Adipocyte (in vitro differentiated cells): ENCODE results near the gene TEX55.
"Not testable (repeated sequence)": the region's sequence is repeated elsewhere in the genome, so short reads cannot be mapped to it uniquely, and the experiment has no call there.

ENCODE experiments used
- DNase-seq: peaks from one replicate; pipeline ENCODE4 v3.0.0-alpha.2; 2015; ENCODE audit warnings: low read depth
- H3K27me3 ChIP-seq: replicated peaks from 2 replicates; pipeline ENCODE4 v1.7.0; 2013; ENCODE audit warnings: mild to moderate bottlenecking, low read length, moderate library complexity; ENCODE audit not compliant: control insufficient read depth, insufficient read depth
- H3K36me3 ChIP-seq: 2 replicates; pipeline ENCODE4 v1.7.0; 2013; ENCODE audit warnings: low read length, mild to moderate bottlenecking, moderate library complexity; ENCODE audit not compliant: control insufficient read depth, insufficient read depth, severe bottlenecking
- H3K4me1 ChIP-seq: 2 replicates; pipeline ENCODE4 v1.7.0; 2013; ENCODE audit warnings: mild to moderate bottlenecking, low read length, moderate library complexity; ENCODE audit not compliant: control insufficient read depth, insufficient read depth
- H3K4me3 ChIP-seq: 2 replicates; pipeline ENCODE4 v1.7.0; 2013; ENCODE audit warnings: mild to moderate bottlenecking, low read length, moderate library complexity
- H3K9ac ChIP-seq: 2 replicates; pipeline ENCODE4 v1.7.0; 2013; ENCODE audit warnings: mild to moderate bottlenecking, low read length, moderate library complexity
- H3K9me3 ChIP-seq: 2 replicates; pipeline ENCODE4 v1.7.0; 2013; ENCODE audit warnings: mild to moderate bottlenecking, low read length, moderate library complexity; ENCODE audit not compliant: control insufficient read depth

The TEX55 gene

GRCh38 chr3:119132291-119132690, 13.7 kb upstream of the TEX55 start:
- DNase-seq, H3K4me1 ChIP-seq, H3K4me3 ChIP-seq, H3K27me3 ChIP-seq, H3K9ac ChIP-seq, H3K9me3 ChIP-seq, H3K36me3 ChIP-seq: not testable (repeated sequence)

DNA sequence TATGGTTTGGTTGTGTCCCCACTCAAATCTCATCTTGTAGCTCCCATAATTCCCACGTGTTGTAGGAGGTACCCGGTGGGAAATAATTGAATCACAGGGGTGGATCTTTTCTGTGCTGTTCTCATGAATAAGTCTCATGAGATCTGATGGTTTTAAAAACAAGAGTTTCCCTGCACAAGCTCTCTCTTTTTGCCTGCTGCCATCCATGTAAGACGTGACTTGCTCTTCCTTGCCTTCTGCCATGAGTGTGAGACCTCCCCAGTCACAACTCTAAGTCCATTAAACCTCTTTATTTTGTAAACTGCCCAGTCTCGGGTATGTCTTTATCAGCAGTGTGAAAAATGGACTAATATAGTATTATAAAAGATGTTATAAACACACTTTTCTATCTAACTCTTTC, 6.6 kb upstream of the TEX55 start:
- not testable (repeated sequence) for H3K27me3 ChIP-seq, H3K9ac ChIP-seq, H3K36me3 ChIP-seq, DNase-seq, H3K4me3 ChIP-seq, H3K4me1 ChIP-seq, H3K9me3 ChIP-seq

DNA sequence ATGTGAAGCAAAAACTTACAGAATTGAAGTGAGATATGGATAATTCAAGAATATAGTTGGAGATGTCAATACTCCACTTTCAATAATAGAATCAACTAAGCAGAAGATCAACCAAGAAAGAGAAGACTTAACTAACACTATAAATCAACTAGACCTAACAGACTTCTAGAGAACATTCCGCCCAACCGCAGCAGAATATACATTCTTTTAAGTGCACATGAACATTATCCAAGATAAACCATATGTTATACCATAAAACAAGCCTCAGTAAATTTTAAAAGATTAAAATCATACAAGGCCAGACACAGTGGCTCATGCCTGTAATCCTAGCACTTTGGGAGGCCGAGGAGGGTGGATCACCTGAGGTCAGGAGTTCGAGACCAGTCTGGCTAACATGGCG, 5.5 kb upstream of the TEX55 start:
- no peaks in the 10 kb centered on the region for H3K9me3 ChIP-seq
- DNase-seq, result no peak
- no peaks in the 10 kb centered on the region for H3K4me1 ChIP-seq
- no peak overlapping the region for H3K4me3 ChIP-seq
- no peaks in the 10 kb centered on the region for H3K27me3 ChIP-seq
- H3K36me3 ChIP-seq, result no peaks in the 10 kb centered on the region
- H3K9ac ChIP-seq, result no peak overlapping the region

DNA sequence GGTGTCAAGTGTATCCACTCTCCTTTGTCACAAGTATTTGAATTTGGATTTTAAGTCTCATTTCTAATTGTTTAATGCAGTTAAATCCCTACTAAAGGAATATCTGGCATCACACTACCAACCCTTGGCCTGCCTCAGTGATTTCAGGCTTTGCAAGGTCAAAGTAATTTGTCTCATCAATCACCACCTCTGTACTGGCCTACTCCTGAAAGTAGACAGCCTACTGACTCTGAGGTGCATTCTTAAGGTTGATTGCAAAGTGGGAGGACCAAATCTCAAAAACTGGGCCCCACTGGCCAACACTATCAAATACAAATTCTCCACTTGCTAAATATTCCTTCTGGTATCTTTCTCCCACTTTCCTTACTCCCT, 851 bp upstream of the TEX55 start:
- Histone ChIP-seq H3K9ac (no peak overlapping the region), H3K36me3 (no peaks in the 10 kb centered on the region), H3K27me3 (no peaks in the 10 kb centered on the region), H3K9me3 (no peaks in the 10 kb centered on the region), H3K4me3 (no peak overlapping the region), H3K4me1 (no peaks in the 10 kb centered on the region)
- no peak for DNase-seq

DNA sequence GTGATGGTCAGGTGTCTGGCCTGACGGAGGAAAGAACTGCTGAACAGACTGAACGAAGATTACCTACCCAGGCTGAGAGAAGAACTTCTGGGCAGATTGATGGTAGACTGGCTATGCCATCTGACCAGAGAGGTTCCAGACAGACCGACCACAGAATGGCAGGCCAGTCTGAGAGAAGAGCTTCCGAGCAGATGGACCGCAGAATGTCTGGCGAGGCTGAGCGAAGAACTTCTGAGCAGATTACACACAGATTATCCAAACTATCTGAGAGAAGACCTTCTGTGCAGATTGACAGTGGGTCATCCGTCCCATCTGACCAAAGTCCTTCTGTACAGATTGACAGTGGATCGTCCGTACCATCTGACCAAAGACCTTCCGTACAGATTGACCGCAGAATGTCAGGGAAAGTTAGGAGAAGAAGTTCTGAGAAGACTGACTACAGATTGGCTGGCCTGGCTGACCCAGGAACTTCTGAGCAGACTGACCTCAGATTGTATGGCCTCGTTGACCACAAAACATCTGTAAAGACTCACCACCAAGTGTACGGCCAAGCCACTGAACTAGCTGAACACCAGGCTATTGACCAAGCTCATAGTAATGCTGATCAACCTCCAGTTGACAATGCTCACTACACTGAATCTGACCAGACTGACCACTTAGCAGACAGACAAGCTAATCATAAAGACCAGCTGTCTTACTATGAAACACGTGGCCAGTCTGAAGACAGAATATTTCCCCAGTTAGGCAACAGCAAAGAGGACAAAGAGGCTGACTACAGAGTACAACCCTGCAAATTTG, 812 bp downstream of the TEX55 start:
- Histone ChIP-seq H3K9ac (no peak overlapping the region), H3K4me3 (no peak overlapping the region), H3K4me1 (no peaks in the 10 kb centered on the region), H3K9me3 (no peaks in the 10 kb centered on the region), H3K27me3 (no peaks in the 10 kb centered on the region), H3K36me3 (no peaks in the 10 kb centered on the region)
- no peak for DNase-seq

DNA sequence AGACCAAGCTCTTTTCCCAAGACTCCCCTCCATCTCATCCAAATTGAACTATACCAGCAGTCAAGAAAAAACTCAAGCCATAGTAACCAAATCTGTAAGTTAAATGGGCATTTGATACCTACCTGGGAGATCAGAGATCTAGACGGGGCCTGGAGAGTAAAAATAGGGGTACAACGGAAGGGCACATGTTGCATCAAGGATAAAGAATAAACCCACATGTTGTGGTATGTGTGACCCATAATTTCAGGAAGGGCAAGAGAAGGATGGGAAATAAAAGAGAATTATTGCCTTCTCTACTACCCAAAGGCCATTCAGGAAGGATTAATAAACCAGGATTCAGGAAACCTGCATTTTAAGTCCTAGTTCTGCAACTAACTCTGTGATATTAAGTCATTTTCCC, 1.5 kb downstream of the TEX55 start:
- Histone ChIP-seq H3K4me3 (no peak overlapping the region), H3K4me1 (no peaks in the 10 kb centered on the region), H3K9me3 (no peaks in the 10 kb centered on the region), H3K9ac (no peak overlapping the region), H3K27me3 (no peaks in the 10 kb centered on the region), H3K36me3 (no peaks in the 10 kb centered on the region)
- DNase-seq, result no peak

GRCh38 chr3:119148493-119149180, 2.7 kb downstream of the TEX55 start:
- Histone ChIP-seq H3K9ac (no peak overlapping the region), H3K4me1 (no peaks in the 10 kb centered on the region), H3K9me3 (peaks cover 8% of the 10 kb centered on the region), H3K27me3 (no peaks in the 10 kb centered on the region), H3K36me3 (no peaks in the 10 kb centered on the region), H3K4me3 (no peak overlapping the region)
- peak; percentile 33 for DNase-seq

DNA sequence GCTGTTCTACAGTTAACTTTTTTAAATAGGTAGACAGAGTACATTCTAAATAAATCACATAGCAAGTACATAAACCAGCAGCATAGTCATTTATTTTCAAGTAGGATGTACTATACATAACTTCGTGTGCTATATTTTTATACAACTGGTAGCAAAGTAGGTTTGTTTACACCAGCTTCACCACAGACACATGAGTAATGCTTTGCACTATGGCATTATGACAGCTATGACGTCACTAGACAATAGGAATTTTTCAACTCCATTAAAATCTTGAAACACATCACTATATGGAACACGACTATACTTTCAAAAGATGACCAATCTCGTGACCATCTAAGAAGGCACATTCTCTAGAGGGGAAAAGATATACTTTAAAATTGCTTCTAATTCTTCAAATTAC, 3.5 kb downstream of the TEX55 start:
- H3K36me3 ChIP-seq, result no peaks in the 10 kb centered on the region
- peaks cover 13% of the 10 kb centered on the region for H3K9me3 ChIP-seq
- H3K9ac ChIP-seq, result no peak overlapping the region
- no peaks in the 10 kb centered on the region for H3K4me1 ChIP-seq
- H3K4me3 ChIP-seq, result no peak overlapping the region
- no peaks in the 10 kb centered on the region for H3K27me3 ChIP-seq
- peak; percentile 54 for DNase-seq

- Histone ChIP-seq H3K36me3 (no peaks in the 10 kb centered on the region), H3K4me1 (no peaks in the 10 kb centered on the region), H3K27me3 (no peaks in the 10 kb centered on the region), H3K4me3 (no peak overlapping the region), H3K9me3 (peaks cover 19% of the 10 kb centered on the region), H3K9ac (no peak overlapping the region)
- no peak for DNase-seq
Measured at GRCh38 chr3:119156868-119157267, 10.9 kb downstream of the TEX55 start.

DNA sequence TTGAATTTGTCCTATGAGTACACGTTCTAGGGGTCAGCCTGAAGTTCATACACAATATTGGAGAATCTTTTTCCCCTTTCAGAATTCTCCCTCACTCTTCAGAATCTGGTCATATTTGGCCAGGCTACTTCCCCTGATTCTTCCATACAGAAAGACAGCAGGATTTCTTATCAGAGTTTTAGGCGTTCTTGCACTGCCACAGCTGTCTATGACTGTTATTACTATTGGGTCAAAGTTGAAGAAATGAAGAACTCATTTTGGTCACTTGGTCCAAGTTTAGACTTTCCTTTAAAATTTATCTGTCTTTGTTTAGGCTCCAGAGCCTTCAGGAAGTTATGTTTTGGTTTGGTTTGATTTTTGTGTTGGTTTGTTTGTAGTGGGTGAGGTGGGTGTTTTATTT, 12.0 kb downstream of the TEX55 start:
- no peak for DNase-seq
- no peaks in the 10 kb centered on the region for H3K36me3 ChIP-seq
- H3K9ac ChIP-seq, result no peak overlapping the region
- H3K4me3 ChIP-seq, result no peak overlapping the region
- no peaks in the 10 kb centered on the region for H3K4me1 ChIP-seq
- H3K27me3 ChIP-seq, result no peaks in the 10 kb centered on the region
- H3K9me3 ChIP-seq, result peaks cover 18% of the 10 kb centered on the region

DNA sequence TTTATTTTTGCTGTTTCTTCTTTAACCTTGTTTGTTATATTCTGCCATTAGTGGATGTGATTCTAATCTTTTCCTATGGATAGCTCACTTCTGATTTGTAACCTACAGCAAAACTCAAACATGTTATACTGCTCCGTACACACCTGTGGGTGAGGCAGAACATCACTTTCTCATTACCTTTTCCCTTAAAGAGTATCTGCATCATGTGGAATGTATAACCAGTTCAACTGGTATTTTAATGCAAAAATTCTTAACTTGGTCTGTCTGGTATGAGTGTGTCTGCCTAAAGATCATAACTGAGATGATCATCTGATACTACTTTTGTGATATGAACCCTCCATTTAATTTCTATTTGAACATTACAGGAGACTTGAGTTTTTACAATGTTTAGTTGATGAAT, 14.4 kb downstream of the TEX55 start:
- Histone ChIP-seq H3K4me3 (no peak overlapping the region), H3K4me1 (no peaks in the 10 kb centered on the region), H3K27me3 (no peaks in the 10 kb centered on the region), H3K36me3 (no peaks in the 10 kb centered on the region), H3K9me3 (peaks cover 7% of the 10 kb centered on the region), H3K9ac (no peak overlapping the region)
- no peak for DNase-seq
